Erythroblast (primary cell): ENCODE data around the gene SH3BP5.

Experiments
- GATA1 ChIP-seq: IDR thresholded peaks from 2 replicates; pipeline ENCODE4 v1.6.1; 2011; ENCODE audit warnings: low read depth, mild to moderate bottlenecking, control low read depth, low read length, moderate library complexity
- POLR2A ChIP-seq: IDR thresholded peaks from 2 replicates; pipeline ENCODE4 v1.6.1; 2011; ENCODE audit warnings: mild to moderate bottlenecking, low read length

- TF ChIP-seq POLR2A (no peak), GATA1 (no peak)
Measured at GRCh38 chr3:15253023-15253697, 79.2 kb downstream of the SH3BP5 start.
